ENCODE measurements around the gene AMPD1.

AMPD1 gene

GRCh38 chr1:114695430-114696058 is at the start of gene AMPD1:
Gene AMPD1 (minus strand): TSS chr1:114695546. CDS start chr1:114695471, 75 bp downstream.
- no peak for DNase-seq (ENCODE audit: low read depth)

- DNase-seq (ENCODE audit: low read depth) = no peak
Measured at GRCh38 chr1:114741963-114742746, 46.8 kb upstream of the AMPD1 start.

- no peak for DNase-seq (ENCODE audit: low read depth)
Measured at GRCh38 chr1:114740331-114740730, 45.0 kb upstream of the AMPD1 start.

- DNase-seq (ENCODE audit: low read depth) = no peak
Measured at GRCh38 chr1:114737314-114737849, 42.0 kb upstream of the AMPD1 start.

GRCh38 chr1:114735479-114735878 is 40.1 kb upstream of the AMPD1 start:
- DNase-seq (ENCODE audit: low read depth) = no peak

- no peak for DNase-seq (ENCODE audit: low read depth)
Measured at GRCh38 chr1:114729782-114730181, 34.4 kb upstream of the AMPD1 start.

- no peak for DNase-seq (ENCODE audit: low read depth)
Measured at GRCh38 chr1:114728553-114728952, 33.2 kb upstream of the AMPD1 start.

- DNase-seq (ENCODE audit: low read depth) = no peak
Measured at GRCh38 chr1:114725230-114725629, 29.9 kb upstream of the AMPD1 start.

- DNase-seq (ENCODE audit: low read depth) = no peak
Measured at GRCh38 chr1:114723915-114724314, 28.6 kb upstream of the AMPD1 start.

- no peak for DNase-seq (ENCODE audit: low read depth)
Measured at GRCh38 chr1:114723457-114723856, 28.1 kb upstream of the AMPD1 start.

GRCh38 chr1:114720492-114720891 is 25.1 kb upstream of the AMPD1 start:
- DNase-seq (ENCODE audit: low read depth) = no peak

- DNase-seq (ENCODE audit: low read depth) = no peak
Measured at GRCh38 chr1:114719424-114719787, 24.1 kb upstream of the AMPD1 start.

GRCh38 chr1:114718661-114719423 is 23.5 kb upstream of the AMPD1 start:
- peak; percentile 41 for DNase-seq (ENCODE audit: low read depth)

- peak; percentile 84 for DNase-seq (ENCODE audit: low read depth)
Measured at GRCh38 chr1:114716304-114717170, 21.2 kb upstream of the AMPD1 start, which contains the start of gene NRAS. Gene NRAS (minus strand): TSS chr1:114716771. CDS start chr1:114716160, 611 bp downstream.

- no peak for DNase-seq (ENCODE audit: low read depth)
Measured at GRCh38 chr1:114715952-114716303, 20.6 kb upstream of the AMPD1 start.

- DNase-seq (ENCODE audit: low read depth) = no peak
Measured at GRCh38 chr1:114712977-114713376, 17.6 kb upstream of the AMPD1 start.

- DNase-seq (ENCODE audit: low read depth) = no peak
Measured at GRCh38 chr1:114710360-114710759, 15.0 kb upstream of the AMPD1 start.

GRCh38 chr1:114707604-114708003 is 12.3 kb upstream of the AMPD1 start:
- DNase-seq (ENCODE audit: low read depth) = no peak

- DNase-seq (ENCODE audit: low read depth) = no peak
Measured at GRCh38 chr1:114703242-114703641, 7.9 kb upstream of the AMPD1 start.

- DNase-seq (ENCODE audit: low read depth) = no peak
Measured at GRCh38 chr1:114702737-114703136, 7.4 kb upstream of the AMPD1 start.

- DNase-seq (ENCODE audit: low read depth) = no peak
Measured at GRCh38 chr1:114701931-114702330, 6.6 kb upstream of the AMPD1 start.

Data from stromal cell of bone marrow (primary cell).